Breast epithelium (tissue), 4 donors: ENCODE results near the gene TMEM270. TPM values are rescaled to one million over a fixed set of nuclear protein-coding genes. Genes with fewer than 3 reads are reported as not detected.
"Not testable (repeated sequence)": the region's sequence is repeated elsewhere in the genome, so short reads cannot be mapped to it uniquely, and the experiment has no call there.

ENCODE experiments used
- DNase-seq, 2 donors: peaks; one replicate each; pipeline ENCODE4 v3.0.0-alpha.2; 2019; ENCODE audit warnings: low spot score in 2 of 2
- H3K27ac ChIP-seq, 2 donors: fragments of 200-600 bp; sonication (generic) in 1 of 2; one replicate each; pipeline ENCODE4 v1.5.1; 2016 to 2019; ENCODE audit warnings: mild to moderate bottlenecking in 1 of 2
- H3K27me3 ChIP-seq, 2 donors: fragments of 200-600 bp; sonication (generic) in 1 of 2; one replicate each; pipeline versions ENCODE4 v1.5.1 to v1.6.0; 2017 to 2019; ENCODE audit warnings: control low read depth in 1 of 2, mild to moderate bottlenecking in 1 of 2
- H3K36me3 ChIP-seq: fragments of 200-600 bp; one replicate; pipeline ENCODE4 v1.5.1; 2019
- H3K4me1 ChIP-seq, 2 donors: fragments of 200-600 bp; sonication (generic); one replicate each; pipeline ENCODE4 v1.5.1; 2016 to 2019; ENCODE audit warnings: control low read depth in 1 of 2
- H3K4me3 ChIP-seq, 3 donors: fragments of 200-600 bp; sonication (generic); 1 replicate in 2 of 3; 2 replicates in 1 of 3; pipeline ENCODE4 v1.5.1; 2016 to 2019; ENCODE audit warnings: mild to moderate bottlenecking in 3 of 3, moderate library complexity in 2 of 3
- H3K9me3 ChIP-seq, 2 donors: fragments of 200-600 bp; sonication (generic) in 1 of 2; one replicate each; pipeline ENCODE4 v1.5.1; 2016 to 2019; ENCODE audit warnings: control low read depth in 1 of 2
- CTCF ChIP-seq, 3 donors: fragments of 450-650 bp; IDR thresholded peaks; one replicate each; pipeline ENCODE4 v1.5.1; 2016 to 2017; ENCODE audit warnings: antibody characterized with exemption in 3 of 3, mild to moderate bottlenecking in 3 of 3, moderate library complexity in 3 of 3
- POLR2A ChIP-seq: fragments of 450-650 bp; IDR thresholded peaks from one replicate; pipeline ENCODE4 v1.6.1; 2016; ENCODE audit warnings: antibody characterized with exemption, mild to moderate bottlenecking, moderate library complexity
- POLR2AphosphoS5 ChIP-seq, 3 donors: sonication (generic); formaldehyde crosslinking; IDR thresholded peaks; one replicate each; pipeline ENCODE4 v1.6.1; 2017; ENCODE audit warnings: antibody characterized with exemption in 3 of 3
- intact Hi-C: fragments of 100-400 bp; cut with DNase I; formaldehyde crosslinking; loops from one replicate; pipeline ENCODE4 v1.15.1; 2023; ENCODE audit warnings: low total_unique reads
- total RNA-seq, 3 donors: library from RNA; depleted of rRNA; stranded (reverse); fragments of >200 nt; gene quantifications; one replicate each; pipeline ENCODE4 v1.1.0, GENCODE V29; 2016

TMEM270 gene
- total RNA-seq, 3 donors from 2014 or later, result not detected

- intact Hi-C loops, result no loop called here
- no peaks in the 10 kb centered on the region for H3K27me3 ChIP-seq
- H3K9me3 ChIP-seq, result no peaks in the 10 kb centered on the region
- TF ChIP-seq CTCF (IDR thresholded peaks at IDR 0.05), result no peak
- no peak for TF ChIP-seq POLR2A
- TF ChIP-seq POLR2AphosphoS5 (IDR thresholded peaks at IDR 0.05), result no peak
- peaks cover 3 to 16% of the 10 kb centered on the region in 2 donors for H3K4me1 ChIP-seq
- H3K36me3 ChIP-seq, result no peaks in the 10 kb centered on the region
- H3K4me3 ChIP-seq, result peak overlapping the region in 2 of 3 donors; percentile 64 to 65
- H3K27ac ChIP-seq, result peak overlapping the region; percentile 50 to 95
- no peak for DNase-seq
Measured at GRCh38 chr7:73832806-73833205, 28.2 kb upstream of the TMEM270 start.

- intact Hi-C loops, result no loop called here
- no peak for DNase-seq
- H3K4me1 ChIP-seq, result peaks cover 0 to 13% of the 10 kb centered on the region in 2 donors
- peak overlapping the region in 2 of 3 donors; percentile 64 to 65 for H3K4me3 ChIP-seq
- H3K27me3 ChIP-seq, result no peaks in the 10 kb centered on the region
- H3K9me3 ChIP-seq, result no peaks in the 10 kb centered on the region
- TF ChIP-seq POLR2AphosphoS5 (IDR thresholded peaks at IDR 0.05) (peak in 2 of 3 donors; percentile 21 to 34), CTCF (IDR thresholded peaks at IDR 0.05) (no peak)
- H3K36me3 ChIP-seq, result no peaks in the 10 kb centered on the region
- peak overlapping the region; percentile 50 to 95 for H3K27ac ChIP-seq
Measured at GRCh38 chr7:73833251-73833919, 27.6 kb upstream of the TMEM270 start.

- no peak for DNase-seq
- peak overlapping the region in 1 of 2 donors; percentile 14 for H3K27ac ChIP-seq
- H3K9me3 ChIP-seq, result no peaks in the 10 kb centered on the region
- H3K27me3 ChIP-seq, result no peaks in the 10 kb centered on the region
- peaks cover 0 to under 1% of the 10 kb centered on the region in 2 donors for H3K4me1 ChIP-seq
- no peaks in the 10 kb centered on the region for H3K36me3 ChIP-seq
- intact Hi-C loops, result no loop called here
- H3K4me3 ChIP-seq, result no peak overlapping the region
- TF ChIP-seq POLR2A, result no peak
Measured at GRCh38 chr7:73834626-73835191, 26.2 kb upstream of the TMEM270 start.

GRCh38 chr7:73837167-73837566, 23.8 kb upstream of the TMEM270 start:
- intact Hi-C loops, DNase-seq: not testable (repeated sequence)

GRCh38 chr7:73838642-73839041, 22.3 kb upstream of the TMEM270 start:
- peak overlapping the region; percentile 30 to 66 for H3K27ac ChIP-seq
- DNase-seq, result no peak
- H3K36me3 ChIP-seq, result no peaks in the 10 kb centered on the region
- TF ChIP-seq POLR2A, result no peak
- no peak for TF ChIP-seq POLR2AphosphoS5 (IDR thresholded peaks at IDR 0.05)
- TF ChIP-seq CTCF (IDR thresholded peaks at IDR 0.05), result no peak
- no peaks in the 10 kb centered on the region for H3K9me3 ChIP-seq
- H3K4me1 ChIP-seq, result no peaks in the 10 kb centered on the region
- no peaks in the 10 kb centered on the region for H3K27me3 ChIP-seq
- intact Hi-C loops, result no loop called here
- no peak overlapping the region for H3K4me3 ChIP-seq

More at GRCh38 chr7:73837167-73837566, 23.8 kb upstream of the TMEM270 start:
- H3K9me3 ChIP-seq, H3K4me1 ChIP-seq, H3K4me3 ChIP-seq, H3K36me3 ChIP-seq, H3K27me3 ChIP-seq: not testable (repeated sequence)
- H3K27ac ChIP-seq, result peak overlapping the region in 1 of 2 donors; percentile 30

GRCh38 chr7:73839290-73839689, 21.7 kb upstream of the TMEM270 start:
- H3K27me3 ChIP-seq, result no peaks in the 10 kb centered on the region
- peak overlapping the region in 1 of 2 donors; percentile 30 for H3K27ac ChIP-seq
- no peak for DNase-seq
- no peak for TF ChIP-seq CTCF (IDR thresholded peaks at IDR 0.05)
- no peak overlapping the region for H3K4me3 ChIP-seq
- H3K36me3 ChIP-seq, result no peaks in the 10 kb centered on the region
- no peaks in the 10 kb centered on the region for H3K4me1 ChIP-seq
- H3K9me3 ChIP-seq, result no peaks in the 10 kb centered on the region
- intact Hi-C loops, result no loop called here
